Measurements from ENCODE around the gene SORCS2. TPM values are rescaled to one million over a fixed set of nuclear protein-coding genes. Genes with fewer than 3 reads are reported as not detected.
A peak's percentile ranks its signal among the peaks of the same experiment; 100 is the strongest.

The SORCS2 gene
- total RNA-seq, 4 donors from 2014 or later = 0.26 to 17.1 (median 2.9) TPM

DNA sequence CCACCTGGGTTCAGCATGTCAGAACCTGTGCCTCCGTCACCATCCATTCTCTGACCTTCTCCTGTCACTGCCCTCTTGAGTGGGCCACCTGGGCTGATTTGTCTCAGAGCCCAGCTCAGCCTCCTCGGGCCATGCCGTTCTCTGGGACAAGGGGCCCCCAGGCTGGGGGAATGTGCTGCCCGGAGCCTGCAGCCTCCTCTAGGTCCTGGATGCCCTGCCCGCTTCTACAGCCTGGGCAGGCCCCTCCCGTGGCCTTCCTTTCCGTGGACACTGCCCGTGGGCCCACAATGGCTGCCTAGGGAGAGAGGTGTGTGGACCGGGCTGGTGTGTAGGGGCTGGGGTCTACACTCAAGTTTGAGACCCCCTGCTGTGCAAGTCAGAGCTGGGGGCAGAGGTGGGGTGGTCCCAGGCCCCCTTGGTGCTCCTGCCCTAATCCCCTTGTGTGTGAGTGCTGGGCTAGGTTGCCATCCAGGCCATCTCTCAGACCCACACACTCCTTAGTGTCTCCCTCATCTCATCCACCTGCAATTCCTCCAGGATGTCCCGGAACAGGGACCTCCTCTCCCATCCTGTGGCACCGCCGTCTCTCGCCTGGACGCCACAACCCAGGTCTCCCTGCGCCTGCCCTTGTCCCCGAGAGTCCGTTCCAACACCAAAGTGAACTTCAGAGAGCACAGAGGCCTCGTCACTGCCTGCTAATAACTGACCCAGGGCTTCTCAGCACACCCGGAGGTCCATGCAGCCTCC lies 230.0 kb downstream of the SORCS2 start:
- DNase-seq = peak in 1 of 2 donors; percentile 5
- no peak overlapping the region for H3K4me3 ChIP-seq
- H3K27ac ChIP-seq = no peak overlapping the region
- intact Hi-C loops (cut with DNase I; ENCODE audit: low total_unique reads) = no loop called here
- H3K36me3 ChIP-seq = no peaks in the 10 kb centered on the region
- TF ChIP-seq POLR2A (IDR thresholded peaks at IDR 0.05) = no peak
- TF ChIP-seq CTCF (IDR thresholded peaks at IDR 0.05) = no peak
- no peaks in the 10 kb centered on the region for H3K9me3 ChIP-seq
- H3K27me3 ChIP-seq = no peaks in the 10 kb centered on the region
- H3K4me1 ChIP-seq = no peaks in the 10 kb centered on the region

DNA sequence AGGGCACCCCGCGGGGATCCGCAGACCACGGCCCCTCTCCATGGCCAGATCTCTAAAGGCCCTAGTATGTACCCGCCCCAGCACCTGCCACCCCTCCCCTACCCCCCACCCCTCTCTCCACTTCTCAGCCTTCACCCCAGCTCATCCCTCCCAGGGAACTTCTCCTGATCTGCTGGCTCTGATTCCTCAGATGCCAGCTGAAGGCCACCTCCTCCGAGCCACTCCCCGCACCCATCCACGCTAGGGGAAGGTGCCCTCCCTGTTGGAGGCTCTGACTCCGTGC lies 230.5 kb downstream of the SORCS2 start:
- H3K4me1 ChIP-seq = no peaks in the 10 kb centered on the region
- no peak for DNase-seq
- TF ChIP-seq CTCF (IDR thresholded peaks at IDR 0.05) = no peak
- no peak for TF ChIP-seq POLR2A (IDR thresholded peaks at IDR 0.05)
- intact Hi-C loops (cut with DNase I; ENCODE audit: low total_unique reads) = no loop called here
- H3K36me3 ChIP-seq = no peaks in the 10 kb centered on the region
- no peak overlapping the region for H3K27ac ChIP-seq
- no peaks in the 10 kb centered on the region for H3K9me3 ChIP-seq
- no peak overlapping the region for H3K4me3 ChIP-seq
- H3K27me3 ChIP-seq = no peaks in the 10 kb centered on the region

DNA sequence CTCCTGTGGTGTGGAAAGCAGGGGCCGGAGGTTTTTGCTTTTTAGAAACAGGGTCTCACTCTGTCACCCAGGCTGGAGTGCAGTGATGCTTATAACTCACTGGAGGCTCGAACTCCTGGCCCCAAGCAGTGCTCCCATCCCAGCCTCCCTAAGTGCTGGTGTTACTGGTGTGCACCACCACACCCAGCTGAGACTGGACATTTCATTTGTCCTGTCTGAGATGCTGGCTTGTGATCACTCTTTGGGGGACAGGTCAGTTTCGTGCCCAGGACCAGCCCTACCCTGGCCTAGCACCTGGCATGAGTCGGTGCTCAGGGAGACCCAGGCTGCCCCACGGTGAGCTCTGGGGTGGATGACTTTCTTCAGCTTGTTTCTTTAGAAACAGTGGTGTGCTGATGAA lies 231.1 kb downstream of the SORCS2 start:
- peak in 1 of 2 donors; percentile 7 for DNase-seq
- H3K27me3 ChIP-seq = no peaks in the 10 kb centered on the region

GRCh38 chr4:7423801-7424552 lies 231.6 kb downstream of the SORCS2 start:
- Histone ChIP-seq H3K27me3 (no peaks in the 10 kb centered on the region), H3K27ac (no peak overlapping the region), H3K36me3 (no peaks in the 10 kb centered on the region), H3K9me3 (no peaks in the 10 kb centered on the region), H3K4me1 (no peaks in the 10 kb centered on the region), H3K4me3 (no peak overlapping the region)
- DNase-seq = peak in 1 of 2 donors; percentile 14
- TF ChIP-seq POLR2A (IDR thresholded peaks at IDR 0.05) (no peak), CTCF (IDR thresholded peaks at IDR 0.05) (no peak)
- intact Hi-C loops (cut with DNase I; ENCODE audit: low total_unique reads) = no loop called here

More for the DNA sequence above, 231.1 kb downstream of the SORCS2 start:
- no peaks in the 10 kb centered on the region for H3K9me3 ChIP-seq
- no peaks in the 10 kb centered on the region for H3K36me3 ChIP-seq
- no peaks in the 10 kb centered on the region for H3K4me1 ChIP-seq
- TF ChIP-seq CTCF (IDR thresholded peaks at IDR 0.05) (no peak), POLR2A (IDR thresholded peaks at IDR 0.05) (no peak)
- intact Hi-C loops (cut with DNase I; ENCODE audit: low total_unique reads) = no loop called here
- no peak overlapping the region for H3K4me3 ChIP-seq
- no peak overlapping the region for H3K27ac ChIP-seq

- Histone ChIP-seq H3K27me3 (no peaks in the 10 kb centered on the region), H3K27ac (no peak overlapping the region), H3K4me1 (no peaks in the 10 kb centered on the region), H3K9me3 (no peaks in the 10 kb centered on the region), H3K36me3 (no peaks in the 10 kb centered on the region), H3K4me3 (no peak overlapping the region)
- TF ChIP-seq CTCF (IDR thresholded peaks at IDR 0.05) (no peak), POLR2A (IDR thresholded peaks at IDR 0.05) (no peak)
- intact Hi-C loops (cut with DNase I; ENCODE audit: low total_unique reads) = no loop called here
- DNase-seq = peak in 1 of 2 donors; percentile 10
These were observed 232.3 kb downstream of the SORCS2 start for GRCh38 chr4:7424553-7425111.

Measured in uterus (tissue), 4 donors.